Left forelimb (tissue), 1 donor: ENCODE data around the gene CFAP97.

Experiments
- DNase-seq: peaks from one replicate; pipeline ENCODE4 v3.0.0-alpha.2; 2018; ENCODE audit warnings: low spot score

Gene CFAP97

GRCh38 chr4:185109736-185110135, 94.1 kb downstream of the CFAP97 start:
- DNase-seq: no peak
